Stomach smooth muscle (tissue), 2 donors: ENCODE data around the gene SLC28A1.

Experiments
- H3K27ac ChIP-seq: one replicate; pipeline ENCODE4 v1.7.0; 2013; ENCODE audit warnings: mild to moderate bottlenecking, low read length, inconsistent platforms
- H3K27me3 ChIP-seq, 2 donors: one replicate each; pipeline ENCODE4 v1.7.0; 2013; ENCODE audit warnings: low read length in 2 of 2; ENCODE audit not compliant: insufficient read depth in 2 of 2, control insufficient read depth in 1 of 2
- H3K36me3 ChIP-seq, 2 donors: one replicate each; pipeline ENCODE4 v1.7.0; 2013; ENCODE audit warnings: low read length in 2 of 2; ENCODE audit not compliant: control insufficient read depth in 2 of 2, insufficient read depth in 2 of 2
- H3K4me1 ChIP-seq: one replicate; pipeline ENCODE4 v1.7.0; 2013; ENCODE audit warnings: low read length; ENCODE audit not compliant: control insufficient read depth, insufficient read depth
- H3K4me3 ChIP-seq, 2 donors: one replicate each; pipeline ENCODE4 v1.7.0; 2013; ENCODE audit warnings: low read length in 2 of 2
- H3K9ac ChIP-seq, 2 donors: one replicate each; pipeline ENCODE4 v1.7.0; 2013; ENCODE audit warnings: low read length in 2 of 2, mild to moderate bottlenecking in 1 of 2
- H3K9me3 ChIP-seq, 2 donors: one replicate each; pipeline ENCODE4 v1.7.0; 2013; ENCODE audit warnings: low read length in 2 of 2; ENCODE audit not compliant: control insufficient read depth in 2 of 2
- donor health status: healthy.
- donor health status: Pancreatic carcinoma.

SLC28A1 gene

GRCh38 chr15:84973492-84974460 lies 89.3 kb downstream of the SLC28A1 start:
- Histone ChIP-seq H3K27ac (no peak overlapping the region), H3K9ac (no peak overlapping the region), H3K4me1 (no peaks in the 10 kb centered on the region), H3K4me3 (no peak overlapping the region), H3K9me3 (no peaks in the 10 kb centered on the region), H3K27me3 (no peaks in the 10 kb centered on the region), H3K36me3 (no peaks in the 10 kb centered on the region)

- H3K4me1 ChIP-seq: peaks cover 2% of the 10 kb centered on the region
- H3K27ac ChIP-seq: no peak overlapping the region
- no peak overlapping the region for H3K4me3 ChIP-seq
- H3K9me3 ChIP-seq: no peaks in the 10 kb centered on the region
- no peaks in the 10 kb centered on the region for H3K36me3 ChIP-seq
- H3K27me3 ChIP-seq: no peaks in the 10 kb centered on the region
- H3K9ac ChIP-seq: no peak overlapping the region
Measured at GRCh38 chr15:84975871-84976351, 91.4 kb downstream of the SLC28A1 start.

- no peak overlapping the region for H3K4me3 ChIP-seq
- no peaks in the 10 kb centered on the region for H3K9me3 ChIP-seq
- H3K36me3 ChIP-seq: no peaks in the 10 kb centered on the region
- no peak overlapping the region for H3K27ac ChIP-seq
- no peak overlapping the region for H3K9ac ChIP-seq
- peaks cover 7% of the 10 kb centered on the region for H3K4me1 ChIP-seq
- H3K27me3 ChIP-seq: no peaks in the 10 kb centered on the region
Measured at GRCh38 chr15:84976746-84977345, 92.4 kb downstream of the SLC28A1 start.

DNA sequence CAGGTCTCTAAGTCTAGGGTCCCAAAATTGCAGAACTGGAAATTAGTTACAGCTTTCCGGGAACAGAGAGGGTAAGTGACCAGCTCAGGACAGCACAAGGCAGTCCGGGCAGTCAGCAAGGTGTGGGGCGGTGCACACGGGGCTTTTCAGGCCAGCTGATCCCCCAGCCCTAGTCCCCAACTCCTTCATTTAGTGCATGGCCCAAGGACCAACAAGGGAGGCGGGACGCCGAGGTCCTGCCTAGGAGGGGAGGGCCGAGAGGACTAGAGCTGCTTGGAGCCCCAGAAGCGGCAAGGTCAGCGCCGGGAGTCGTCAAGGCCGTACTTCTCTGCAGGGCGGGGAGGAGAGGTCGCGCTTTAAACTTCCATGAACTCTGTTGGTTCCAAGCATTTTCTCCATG lies 95.2 kb downstream of the SLC28A1 start:
- peak overlapping the region in 1 of 2 donors; percentile 89 for H3K4me3 ChIP-seq
- H3K27me3 ChIP-seq: no peaks in the 10 kb centered on the region
- peaks cover 13% of the 10 kb centered on the region for H3K4me1 ChIP-seq
- no peaks in the 10 kb centered on the region for H3K36me3 ChIP-seq
- no peaks in the 10 kb centered on the region for H3K9me3 ChIP-seq
- no peak overlapping the region for H3K9ac ChIP-seq
- H3K27ac ChIP-seq: peak overlapping the region; percentile 84

GRCh38 chr15:84980196-84981053 lies 96.0 kb downstream of the SLC28A1 start:
- Histone ChIP-seq H3K27ac (peak overlapping the region; percentile 84), H3K9ac (peak overlapping the region; percentile 71 to 73), H3K36me3 (no peaks in the 10 kb centered on the region), H3K9me3 (no peaks in the 10 kb centered on the region), H3K4me1 (peaks cover 15% of the 10 kb centered on the region), H3K27me3 (no peaks in the 10 kb centered on the region), H3K4me3 (peak overlapping the region; percentile 86 to 89)

DNA sequence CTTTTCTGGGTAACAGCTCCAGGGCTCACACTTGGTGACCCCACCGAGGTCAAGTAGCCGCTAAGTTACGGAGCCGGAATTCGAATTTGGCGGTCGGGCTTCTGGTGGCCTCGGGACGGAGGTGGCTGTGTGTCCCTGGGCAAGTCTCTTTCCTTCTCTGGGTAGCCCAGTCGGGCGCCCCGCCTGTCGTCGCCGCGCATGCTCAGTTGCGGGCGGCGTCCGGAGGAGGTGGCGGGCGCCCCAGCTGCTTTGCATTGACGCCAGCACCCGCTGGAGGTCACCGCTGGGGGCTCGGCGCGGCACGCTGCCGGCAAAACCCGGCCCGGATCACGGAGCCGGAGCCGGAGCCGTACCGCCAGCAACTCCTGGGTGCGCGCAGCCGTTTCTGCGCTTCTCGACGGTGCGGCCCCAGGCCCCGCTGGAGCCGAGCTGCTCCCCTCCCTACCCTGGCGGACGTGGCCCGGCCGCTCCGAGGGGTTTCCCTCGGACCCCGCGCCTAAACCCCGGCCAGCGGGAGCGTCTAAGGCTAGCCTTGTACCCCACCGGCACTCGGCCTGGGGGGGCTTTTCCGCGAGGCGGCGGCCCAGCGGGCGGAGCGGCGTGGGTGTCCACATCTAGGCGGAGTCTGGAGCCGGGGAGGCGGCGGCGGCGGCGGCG lies 96.7 kb downstream of the SLC28A1 start:
- Histone ChIP-seq H3K4me3 (peak overlapping the region; percentile 86 to 89), H3K27me3 (no peaks in the 10 kb centered on the region), H3K9ac (peak overlapping the region; percentile 71 to 73), H3K4me1 (peaks cover 21% of the 10 kb centered on the region), H3K9me3 (no peaks in the 10 kb centered on the region), H3K36me3 (no peaks in the 10 kb centered on the region), H3K27ac (peak overlapping the region; percentile 84)

- no peaks in the 10 kb centered on the region for H3K27me3 ChIP-seq
- peak within 1 kb of the TSS; percentile 87 to 89 for H3K4me3 ChIP-seq
- peaks cover 21% of the 10 kb centered on the region for H3K4me1 ChIP-seq
- H3K9ac ChIP-seq: peak within 1 kb of the TSS; percentile 72 to 73
- peak within 1 kb of the TSS; percentile 84 for H3K27ac ChIP-seq
- H3K36me3 ChIP-seq: no peaks in the 10 kb centered on the region
- no peaks in the 10 kb centered on the region for H3K9me3 ChIP-seq
Measured at GRCh38 chr15:84981711-84982300, 97.3 kb downstream of the SLC28A1 start, which contains the start of gene PDE8A. Gene PDE8A, plus strand, starts transcription at chr15:84981856. Its CDS starts 307 bp downstream, at chr15:84982163.

DNA sequence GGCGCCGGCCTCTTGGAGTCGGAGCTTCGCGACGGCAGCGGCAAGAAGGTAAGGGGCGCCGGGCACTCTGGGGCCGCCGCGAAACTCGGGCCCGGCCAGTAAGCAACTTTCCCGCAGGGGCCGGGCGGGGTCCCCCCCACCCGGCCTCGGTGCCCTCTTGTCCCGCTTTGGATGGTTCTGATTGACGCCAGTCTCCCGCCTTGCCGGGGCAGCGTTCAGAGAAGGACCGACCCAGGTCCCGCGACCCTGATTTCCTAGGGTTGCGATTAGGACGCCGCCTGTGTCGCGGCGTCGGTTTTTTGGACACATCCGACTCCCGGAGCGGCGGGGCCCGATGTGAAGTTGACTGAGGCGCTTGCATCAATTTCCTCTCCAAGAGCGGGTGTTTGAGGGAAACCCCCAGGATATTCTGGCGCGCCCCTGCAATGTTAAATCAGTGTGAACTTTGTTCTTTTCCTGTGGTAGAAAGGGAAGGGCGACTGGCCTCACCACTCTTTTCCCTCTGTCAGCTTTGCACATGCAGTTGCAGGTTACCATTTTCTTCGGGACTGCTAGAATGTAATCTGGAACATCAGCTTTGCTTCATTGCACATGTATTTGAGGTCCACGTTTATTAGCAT lies 97.9 kb downstream of the SLC28A1 start:
- peak overlapping the region; percentile 72 to 73 for H3K9ac ChIP-seq
- peak overlapping the region; percentile 87 to 89 for H3K4me3 ChIP-seq
- H3K36me3 ChIP-seq: no peaks in the 10 kb centered on the region
- peak overlapping the region; percentile 84 for H3K27ac ChIP-seq
- H3K27me3 ChIP-seq: no peaks in the 10 kb centered on the region
- H3K4me1 ChIP-seq: peaks cover 21% of the 10 kb centered on the region
- H3K9me3 ChIP-seq: no peaks in the 10 kb centered on the region

- Histone ChIP-seq H3K27me3 (no peaks in the 10 kb centered on the region), H3K36me3 (no peaks in the 10 kb centered on the region), H3K4me1 (peaks cover 21% of the 10 kb centered on the region), H3K9me3 (no peaks in the 10 kb centered on the region), H3K9ac (peak overlapping the region; percentile 72 to 73), H3K27ac (no peak overlapping the region), H3K4me3 (peak overlapping the region; percentile 87 to 89)
Measured at GRCh38 chr15:84983294-84983693, 98.8 kb downstream of the SLC28A1 start.
